Small intestine (tissue), 7 donors: ENCODE data around the gene STK33. TPM values are rescaled to one million over a fixed set of nuclear protein-coding genes. Genes with fewer than 3 reads are reported as not detected.

Experiments used
- DNase-seq, 2 donors: peaks; one replicate each; pipeline versions ENCODE4 v3.0.0 to v3.0.0-alpha.2; 2013
- FAIRE-seq: peaks from 2 replicates; lab custom pipeline; 2012; peaks lifted over from hg19 to GRCh38; lab: Jason Lieb, UNC
- H3K27ac ChIP-seq, 3 donors: one replicate each; pipeline ENCODE4 v1.5.1; 2013; ENCODE audit warnings: low read length in 2 of 3, mild to moderate bottlenecking in 2 of 3, control low read depth in 1 of 3, inconsistent platforms in 1 of 3, low read depth in 1 of 3, moderate library complexity in 1 of 3
- H3K27me3 ChIP-seq, 3 donors: one replicate each; pipeline ENCODE4 v1.6.1; 2013; ENCODE audit warnings: low read length in 3 of 3, inconsistent platforms in 1 of 3; ENCODE audit not compliant: control insufficient read depth in 3 of 3, insufficient read depth in 3 of 3
- H3K36me3 ChIP-seq, 3 donors: one replicate each; pipeline ENCODE4 v1.6.1; 2013; ENCODE audit warnings: low read length in 3 of 3, inconsistent platforms in 1 of 3, low read depth in 1 of 3, mild to moderate bottlenecking in 1 of 3, moderate library complexity in 1 of 3; ENCODE audit not compliant: control insufficient read depth in 3 of 3, insufficient read depth in 2 of 3
- H3K4me1 ChIP-seq, 3 donors: one replicate each; pipeline ENCODE4 v1.6.1; 2013; ENCODE audit warnings: low read length in 2 of 3, inconsistent platforms in 1 of 3, low read depth in 1 of 3, mild to moderate bottlenecking in 1 of 3, moderate library complexity in 1 of 3; ENCODE audit not compliant: control insufficient read depth in 3 of 3, insufficient read depth in 2 of 3
- H3K4me3 ChIP-seq, 3 donors: one replicate each; pipeline ENCODE4 v1.5.1; 2013; ENCODE audit warnings: low read length in 3 of 3, control low read depth in 1 of 3, inconsistent platforms in 1 of 3, low read depth in 1 of 3, mild to moderate bottlenecking in 1 of 3, moderate library complexity in 1 of 3
- H3K9me3 ChIP-seq, 2 donors: one replicate each; pipeline ENCODE4 v1.6.1; 2013; ENCODE audit warnings: low read depth in 1 of 2, low read length in 1 of 2; ENCODE audit not compliant: control insufficient read depth in 2 of 2, insufficient read depth in 1 of 2
- WGBS, 3 donors: extraction: QIAGEN DNeasy Blood & Tissue Kit; methylation state at CpG; one replicate each; pipeline ENCODE4 v1.1.7; 2013; 5-methylcytosine and 5-hydroxymethylcytosine counted together
- polyA plus RNA-seq, 4 donors: library from polyadenylated mRNA; stranded (reverse) in 3 of 4; unstranded in 1 of 4; fragments of 200-250 nt in 3 of 4; fragments of 120-200 nt in 1 of 4; gene quantifications; one replicate each; pipeline versions ENCODE4 v1.2.1 to v1.2.3, GENCODE V29; 2013
- donor health status: healthy with polysubstance abuse.
- donor health status: control.
- donor health status: control.
- donor health status: Bipolar disorder and iron deficiency.
- donor health status: healthy.

Gene STK33
- polyA plus RNA-seq, 4 donors: 0.89 to 5.3 (median 2.5) TPM

- Histone ChIP-seq H3K36me3 (no peaks in the 10 kb centered on the region), H3K27me3 (peaks cover 0 to 3% (median 0%) of the 10 kb centered on the region in 3 donors), H3K9me3 (no peaks in the 10 kb centered on the region), H3K4me1 (peaks cover 0 to 24% (median 0%) of the 10 kb centered on the region in 3 donors), H3K4me3 (no peak overlapping the region), H3K27ac (no peak overlapping the region)
- 71 to 86% (median 71%) methylated on average over 5 to 7 of the region's 7 CpGs for WGBS, 3 donors
- no peak for FAIRE-seq
- DNase-seq: no peak
Measured at GRCh38 chr11:8361206-8361605, 232.8 kb downstream of the STK33 start.

- Histone ChIP-seq H3K4me1 (peaks cover 0 to 26% (median 0%) of the 10 kb centered on the region in 3 donors), H3K27ac (no peak overlapping the region), H3K27me3 (peaks cover 0 to 3% (median 0%) of the 10 kb centered on the region in 3 donors), H3K9me3 (no peaks in the 10 kb centered on the region), H3K4me3 (no peak overlapping the region), H3K36me3 (no peaks in the 10 kb centered on the region)
- WGBS, 3 donors: 29 to 66% (median 38%) methylated on average over 9 of the region's 9 CpGs
- FAIRE-seq (no peak), DNase-seq (peak; percentile 80 to 90)
Measured at GRCh38 chr11:8360086-8360828, 233.8 kb downstream of the STK33 start.

- DNase-seq: no peak
Measured at GRCh38 chr11:8359521-8359920, 234.5 kb downstream of the STK33 start.

GRCh38 chr11:8357891-8358566, 236.0 kb downstream of the STK33 start:
- Histone ChIP-seq H3K36me3 (no peaks in the 10 kb centered on the region), H3K27me3 (no peaks in the 10 kb centered on the region), H3K4me1 (peaks cover 0 to 37% (median 0%) of the 10 kb centered on the region in 3 donors), H3K27ac (no peak overlapping the region), H3K4me3 (no peak overlapping the region), H3K9me3 (no peaks in the 10 kb centered on the region)
- FAIRE-seq (no peak), DNase-seq (no peak)
- WGBS, 3 donors: 85 to 88% (median 86%) methylated on average over 13 of the region's 13 CpGs

More at GRCh38 chr11:8359521-8359920, 234.5 kb downstream of the STK33 start:
- Histone ChIP-seq H3K36me3 (no peaks in the 10 kb centered on the region), H3K27me3 (peaks cover 0 to 3% (median 0%) of the 10 kb centered on the region in 3 donors), H3K9me3 (no peaks in the 10 kb centered on the region), H3K4me1 (peaks cover 0 to 33% (median 0%) of the 10 kb centered on the region in 3 donors), H3K27ac (no peak overlapping the region), H3K4me3 (no peak overlapping the region)
- FAIRE-seq: no peak
- 87 to 94% (median 92%) methylated on average over 6 of the region's 6 CpGs for WGBS, 3 donors

GRCh38 chr11:8357505-8357888, 236.5 kb downstream of the STK33 start:
- H3K9me3 ChIP-seq: no peaks in the 10 kb centered on the region
- WGBS, 3 donors: 30 to 75% (median 61%) methylated on average over 4 of the region's 4 CpGs
- H3K36me3 ChIP-seq: no peaks in the 10 kb centered on the region
- H3K27ac ChIP-seq: no peak overlapping the region
- H3K4me3 ChIP-seq: no peak overlapping the region
- no peaks in the 10 kb centered on the region for H3K27me3 ChIP-seq
- DNase-seq: peak in 1 of 2 donors; percentile 15
- H3K4me1 ChIP-seq: peaks cover 0 to 37% (median 0%) of the 10 kb centered on the region in 3 donors
- no peak for FAIRE-seq

GRCh38 chr11:8356721-8357504, 237.1 kb downstream of the STK33 start:
- H3K4me1 ChIP-seq: peaks cover 0 to 37% (median 0%) of the 10 kb centered on the region in 3 donors
- no peak overlapping the region for H3K4me3 ChIP-seq
- H3K36me3 ChIP-seq: no peaks in the 10 kb centered on the region
- H3K27me3 ChIP-seq: no peaks in the 10 kb centered on the region
- peak overlapping the region in 1 of 3 donors; percentile 3 for H3K27ac ChIP-seq
- no peak for FAIRE-seq
- peak; percentile 81 for DNase-seq
- 20 to 50% (median 43%) methylated on average over 30 of the region's 30 CpGs for WGBS, 3 donors
- no peaks in the 10 kb centered on the region for H3K9me3 ChIP-seq

GRCh38 chr11:8356216-8356615, 237.8 kb downstream of the STK33 start:
- H3K4me1 ChIP-seq: peaks cover 0 to 37% (median 0%) of the 10 kb centered on the region in 3 donors
- whole genome bisulfite sequencing, 3 donors: 82 to 86% (median 86%) methylated on average over 8 of the region's 8 CpGs
- DNase-seq: no peak
- H3K27ac ChIP-seq: no peak overlapping the region
- no peak for FAIRE-seq
- H3K9me3 ChIP-seq: no peaks in the 10 kb centered on the region
- H3K36me3 ChIP-seq: no peaks in the 10 kb centered on the region
- no peaks in the 10 kb centered on the region for H3K27me3 ChIP-seq
- no peak overlapping the region for H3K4me3 ChIP-seq

GRCh38 chr11:8355416-8355742, 238.6 kb downstream of the STK33 start:
- Histone ChIP-seq H3K4me1 (peaks cover 0 to 33% (median 0%) of the 10 kb centered on the region in 3 donors), H3K4me3 (no peak overlapping the region), H3K9me3 (no peaks in the 10 kb centered on the region), H3K27me3 (no peaks in the 10 kb centered on the region), H3K27ac (no peak overlapping the region), H3K36me3 (no peaks in the 10 kb centered on the region)
- WGBS, 3 donors: 63 to 72% (median 70%) methylated on average over 5 of the region's 5 CpGs
- DNase-seq (no peak), FAIRE-seq (no peak)
